Activated B cell treated with CpG ODN at 0.5 μM for 24 hours (primary cell): ENCODE results near the gene HDAC4. TPM values are rescaled to one million over a fixed set of nuclear protein-coding genes. Genes with fewer than 3 reads are reported as not detected.

ENCODE experiments used
- ATAC-seq: fragments of 200-7000 bp; cut with Tn5 transposase; one replicate; pipeline ENCODE4 v1.10.0; 2021; ENCODE audit warnings: low read depth, mild to moderate bottlenecking, moderate library complexity
- CTCF ChIA-PET: fragments of 350-600 bp; sonication (Branson Sonifier 250); formaldehyde crosslinking; loops from one replicate; lab custom pipeline; 2021; ENCODE audit warnings: antibody characterized with exemption; lab: Charles Lee
- POLR2A ChIA-PET: fragments of 350-600 bp; sonication (Branson Sonifier 250); formaldehyde crosslinking; loops from one replicate; lab custom pipeline; 2021; ENCODE audit warnings: antibody characterized with exemption; lab: Charles Lee
- DNase-seq: peaks from one replicate; pipeline ENCODE4 v3.0.0; 2022
- H3K27ac Mint-ChIP-seq: one replicate; pipeline ENCODE4 v1.8.0; 2020; ENCODE audit warnings: mixed read lengths
- H3K27me3 Mint-ChIP-seq: one replicate; pipeline ENCODE4 v1.8.0; 2021; ENCODE audit warnings: mixed read lengths
- H3K36me3 Mint-ChIP-seq: one replicate; pipeline ENCODE4 v1.8.0; 2021; ENCODE audit warnings: low read depth, mixed read lengths
- H3K4me1 Mint-ChIP-seq: one replicate; pipeline ENCODE4 v1.8.0; 2021; ENCODE audit warnings: mixed read lengths
- H3K4me3 Mint-ChIP-seq: one replicate; pipeline ENCODE4 v1.8.0; 2020; ENCODE audit warnings: mild to moderate bottlenecking, mixed read lengths
- H3K9me3 Mint-ChIP-seq: one replicate; pipeline ENCODE4 v1.8.0; 2020; ENCODE audit warnings: mixed read lengths
- CTCF ChIP-seq: fragments of 200-600 bp; IDR thresholded peaks from one replicate; pipeline ENCODE4 v1.8.0; 2022; ENCODE audit warnings: antibody characterized with exemption, mild to moderate bottlenecking
- intact Hi-C: fragments of 100-400 bp; cut with micrococcal nuclease; formaldehyde crosslinking; loops from one replicate; pipeline ENCODE4 v1.15.1; 2024
- total RNA-seq: library from RNA; stranded (reverse); gene quantifications from 2 replicates; pipeline ENCODE4 v1.2.3, GENCODE V29; 2022

HDAC4 gene
- total RNA-seq, 1 donor from 2014 or later = 31.9 TPM

DNA sequence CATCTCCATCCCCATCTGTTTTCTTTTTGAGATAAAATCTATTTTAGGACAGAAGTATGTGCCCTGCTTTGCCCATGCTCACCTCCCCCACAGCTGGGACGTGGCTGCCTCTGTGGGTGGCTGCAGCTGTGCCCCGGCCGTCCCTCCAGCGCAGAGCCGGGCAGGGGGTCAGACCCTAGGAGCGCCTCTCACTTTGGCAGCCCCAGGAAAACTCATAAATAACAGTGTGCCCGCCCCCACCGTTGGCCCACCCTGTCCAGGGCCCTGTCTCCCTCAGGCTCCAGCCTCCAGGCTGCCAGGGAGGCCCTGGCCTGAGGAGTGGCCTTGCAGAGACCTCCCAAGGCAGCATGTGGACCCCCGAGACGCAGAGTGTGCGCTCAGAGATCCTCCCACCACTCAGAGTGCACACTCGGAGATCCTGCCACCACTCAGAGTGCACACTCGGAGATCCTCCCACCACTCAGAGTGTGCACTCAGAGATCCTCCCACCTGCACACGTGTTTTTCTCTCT is 374.8 kb downstream of the HDAC4 start:
- Mint-ChIP-seq H3K4me3 (no peak overlapping the region), H3K36me3 (no peaks in the 10 kb centered on the region), H3K9me3 (no peaks in the 10 kb centered on the region), H3K27ac (no peak overlapping the region), H3K4me1 (no peaks in the 10 kb centered on the region), H3K27me3 (peaks cover 7% of the 10 kb centered on the region)
- DNase-seq (no peak), ATAC-seq (no peak)
- POLR2A ChIA-PET = no interaction called here
- intact Hi-C loops = no loop called here
- CTCF ChIA-PET = no interaction called here
- TF ChIP-seq CTCF = no peak

- no peak for TF ChIP-seq CTCF
- H3K36me3 Mint-ChIP-seq = no peaks in the 10 kb centered on the region
- H3K4me3 Mint-ChIP-seq = no peak overlapping the region
- peaks cover 8% of the 10 kb centered on the region for H3K27me3 Mint-ChIP-seq
- POLR2A ChIA-PET = no interaction called here
- no peak overlapping the region for H3K27ac Mint-ChIP-seq
- H3K9me3 Mint-ChIP-seq = no peaks in the 10 kb centered on the region
- DNase-seq = no peak
- intact Hi-C loops = no loop called here
- H3K4me1 Mint-ChIP-seq = no peaks in the 10 kb centered on the region
- ATAC-seq = no peak
- CTCF ChIA-PET = no interaction called here
Observed at GRCh38 chr2:239025096-239025801, 375.6 kb downstream of the HDAC4 start.

GRCh38 chr2:239024226-239024625 is 376.6 kb downstream of the HDAC4 start:
- POLR2A ChIA-PET = no interaction called here
- Mint-ChIP-seq H3K27ac (no peak overlapping the region), H3K4me3 (no peak overlapping the region), H3K4me1 (no peaks in the 10 kb centered on the region), H3K36me3 (no peaks in the 10 kb centered on the region), H3K9me3 (no peaks in the 10 kb centered on the region), H3K27me3 (peaks cover 11% of the 10 kb centered on the region)
- CTCF ChIA-PET = no interaction called here
- DNase-seq = no peak
- no peak for ATAC-seq
- intact Hi-C loops = no loop called here
- no peak for TF ChIP-seq CTCF

GRCh38 chr2:239022437-239023260 is 378.2 kb downstream of the HDAC4 start:
- ATAC-seq (no peak), DNase-seq (no peak)
- intact Hi-C loops = no loop called here
- H3K27me3 Mint-ChIP-seq = peaks cover 11% of the 10 kb centered on the region
- no peak overlapping the region for H3K27ac Mint-ChIP-seq
- ChIA-PET POLR2A (no interaction called here), CTCF (no interaction called here)
- H3K4me3 Mint-ChIP-seq = no peak overlapping the region
- no peaks in the 10 kb centered on the region for H3K9me3 Mint-ChIP-seq
- H3K36me3 Mint-ChIP-seq = no peaks in the 10 kb centered on the region
- TF ChIP-seq CTCF = no peak
- H3K4me1 Mint-ChIP-seq = no peaks in the 10 kb centered on the region
